SU-DHL-6 (cell line): ENCODE data around the gene LTB4R2.

Experiments used
- H2AFZ ChIP-seq: fragments of 200-600 bp; sonication (generic); 2 replicates; pipeline ENCODE4 v1.6.1; 2014; ENCODE audit warnings: low read depth, mild to moderate bottlenecking, moderate library complexity, mixed read lengths, antibody characterized with exemption, low read length; ENCODE audit not compliant: severe bottlenecking
- H3F3A ChIP-seq: fragments of 200-600 bp; shearing (Covaris generic); 2 replicates; pipeline ENCODE4 v1.6.0; 2016; ENCODE audit warnings: antibody characterized with exemption, mild to moderate bottlenecking; ENCODE audit not compliant: insufficient read depth
- H3K27ac ChIP-seq: fragments of 200-600 bp; sonication (generic); 2 replicates; pipeline ENCODE4 v1.5.1; 2016; ENCODE audit warnings: low read depth, mild to moderate bottlenecking, low read length, moderate library complexity, mixed read lengths
- H3K27me3 ChIP-seq: fragments of 200-600 bp; sonication (generic), shearing (Covaris generic); 2 replicates; pipeline ENCODE4 v1.6.0; 2014; ENCODE audit warnings: mild to moderate bottlenecking, low read length
- H3K36me3 ChIP-seq: fragments of 200-600 bp; sonication (generic); 2 replicates; pipeline ENCODE4 v1.6.1; 2014; ENCODE audit warnings: mild to moderate bottlenecking, low read length, mixed read lengths
- H3K4me2 ChIP-seq: fragments of 300-600, 200-600 bp; shearing (Covaris generic), sonication (generic); 2 replicates; pipeline ENCODE4 v1.6.0; 2014; ENCODE audit warnings: low read length, low read depth, mild to moderate bottlenecking; ENCODE audit not compliant: poor library complexity, severe bottlenecking
- H3K4me3 ChIP-seq: fragments of 200-600 bp; sonication (generic); 2 replicates; pipeline ENCODE4 v1.5.1; 2014; ENCODE audit warnings: antibody characterized with exemption, low read length, mild to moderate bottlenecking, mixed read lengths; ENCODE audit not compliant: insufficient read depth, poor library complexity, severe bottlenecking
- H3K79me2 ChIP-seq: fragments of 200-600 bp; sonication (generic); 2 replicates; pipeline ENCODE4 v1.6.1; 2014; ENCODE audit warnings: mild to moderate bottlenecking, low read length, moderate library complexity; ENCODE audit not compliant: insufficient read depth
- H3K9ac ChIP-seq: fragments of 200-600 bp; sonication (generic); 2 replicates; pipeline ENCODE4 v1.7.0; 2014; ENCODE audit warnings: mild to moderate bottlenecking, low read length
- H3K9me2 ChIP-seq: fragments of 200-600 bp; sonication (generic); replicated peaks from 2 replicates; pipeline ENCODE4 v1.6.1; 2014; ENCODE audit warnings: low read length; ENCODE audit not compliant: insufficient read depth
- H3K9me3 ChIP-seq: fragments of 200-600 bp; sonication (generic); 2 replicates; pipeline ENCODE4 v1.6.1; 2014; ENCODE audit warnings: low read length, mixed read lengths; ENCODE audit not compliant: insufficient read depth
- H4K20me1 ChIP-seq: fragments of 200-600 bp; sonication (generic); 2 replicates; pipeline ENCODE4 v1.6.1; 2014; ENCODE audit warnings: low read depth, mild to moderate bottlenecking, antibody characterized with exemption, low read length, moderate library complexity, mixed read lengths
- EZH2phosphoT487 ChIP-seq: fragments of 200-600 bp; sonication (generic), shearing (Covaris generic); conservative IDR thresholded peaks from 2 replicates; pipeline ENCODE4 v1.6.1; 2018; ENCODE audit warnings: mild to moderate bottlenecking, antibody characterized with exemption, low read length, moderate library complexity, mixed read lengths
- TF ChIP-seq, protein P1 (sequence below): fragments of 200-600 bp; sonication (generic); IDR thresholded peaks from one replicate; pipeline ENCODE4 v1.5.1; 2017; ENCODE audit warnings: antibody characterized with exemption, mild to moderate bottlenecking, low read length, moderate library complexity; ENCODE audit not compliant: insufficient read depth, poor library complexity, severe bottlenecking

The LTB4R2 gene

GRCh38 chr14:24261969-24262327, 48.0 kb upstream of the LTB4R2 start:
- Histone ChIP-seq H3K79me2 (no peaks in the 10 kb centered on the region), H3K4me2 (no peak overlapping the region), H2AFZ (no peak overlapping the region), H3K9me2 (no peaks in the 10 kb centered on the region), H3K36me3 (no peaks in the 10 kb centered on the region), H3K27me3 (no peaks in the 10 kb centered on the region), H3F3A (no peaks in the 10 kb centered on the region), H3K4me3 (no peak overlapping the region), H3K9me3 (no peaks in the 10 kb centered on the region), H3K9ac (no peak overlapping the region), H4K20me1 (no peaks in the 10 kb centered on the region), H3K27ac (no peak overlapping the region)
- TF ChIP-seq EZH2phosphoT487, result no peak
- TF ChIP-seq, protein P1, sequence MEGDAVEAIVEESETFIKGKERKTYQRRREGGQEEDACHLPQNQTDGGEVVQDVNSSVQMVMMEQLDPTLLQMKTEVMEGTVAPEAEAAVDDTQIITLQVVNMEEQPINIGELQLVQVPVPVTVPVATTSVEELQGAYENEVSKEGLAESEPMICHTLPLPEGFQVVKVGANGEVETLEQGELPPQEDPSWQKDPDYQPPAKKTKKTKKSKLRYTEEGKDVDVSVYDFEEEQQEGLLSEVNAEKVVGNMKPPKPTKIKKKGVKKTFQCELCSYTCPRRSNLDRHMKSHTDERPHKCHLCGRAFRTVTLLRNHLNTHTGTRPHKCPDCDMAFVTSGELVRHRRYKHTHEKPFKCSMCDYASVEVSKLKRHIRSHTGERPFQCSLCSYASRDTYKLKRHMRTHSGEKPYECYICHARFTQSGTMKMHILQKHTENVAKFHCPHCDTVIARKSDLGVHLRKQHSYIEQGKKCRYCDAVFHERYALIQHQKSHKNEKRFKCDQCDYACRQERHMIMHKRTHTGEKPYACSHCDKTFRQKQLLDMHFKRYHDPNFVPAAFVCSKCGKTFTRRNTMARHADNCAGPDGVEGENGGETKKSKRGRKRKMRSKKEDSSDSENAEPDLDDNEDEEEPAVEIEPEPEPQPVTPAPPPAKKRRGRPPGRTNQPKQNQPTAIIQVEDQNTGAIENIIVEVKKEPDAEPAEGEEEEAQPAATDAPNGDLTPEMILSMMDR, result no peak

GRCh38 chr14:24262821-24263733, 46.9 kb upstream of the LTB4R2 start, which contains the start of gene TGM1:
TSS of gene TGM1 (minus strand) at chr14:24263177. CDS start at chr14:24262352, 825 bp downstream.
- no peaks in the 10 kb centered on the region for H3K79me2 ChIP-seq
- no peaks in the 10 kb centered on the region for H3K9me2 ChIP-seq
- H3K36me3 ChIP-seq, result no peaks in the 10 kb centered on the region
- no peaks in the 10 kb centered on the region for H3K9me3 ChIP-seq
- no peak within 1 kb of the TSS for H3K9ac ChIP-seq
- no peaks in the 10 kb centered on the region for H4K20me1 ChIP-seq
- H3K27ac ChIP-seq, result no peak within 1 kb of the TSS
- no peaks in the 10 kb centered on the region for H3F3A ChIP-seq
- H3K4me3 ChIP-seq, result no peak within 1 kb of the TSS
- no peak for TF ChIP-seq EZH2phosphoT487
- TF ChIP-seq, protein P1, result no peak
- H2AFZ ChIP-seq, result no peak within 1 kb of the TSS
- H3K27me3 ChIP-seq, result no peaks in the 10 kb centered on the region
- no peak within 1 kb of the TSS for H3K4me2 ChIP-seq

DNA sequence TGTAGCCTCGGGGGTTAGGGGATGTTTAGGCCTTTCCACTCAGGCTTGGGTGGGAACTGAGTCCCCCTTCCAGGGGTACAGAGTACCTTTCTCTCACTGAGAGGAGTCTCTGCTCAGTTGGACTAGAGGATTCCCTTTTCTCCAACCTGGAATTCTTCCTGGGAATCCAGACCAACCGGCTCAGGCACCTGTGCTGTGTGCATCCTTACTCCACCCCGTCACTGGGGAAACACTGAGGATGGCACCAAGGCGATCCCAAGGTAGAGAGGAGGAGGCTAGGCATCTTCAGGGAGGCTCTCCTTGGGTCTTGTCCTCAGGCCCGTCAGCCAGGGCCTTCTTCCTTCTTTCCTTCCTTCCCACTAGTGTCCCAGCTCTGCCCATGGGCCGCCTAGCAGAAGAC, 46.1 kb upstream of the LTB4R2 start:
- H3K4me3 ChIP-seq, result no peak overlapping the region
- no peak overlapping the region for H3K9ac ChIP-seq
- H4K20me1 ChIP-seq, result no peaks in the 10 kb centered on the region
- no peaks in the 10 kb centered on the region for H3K36me3 ChIP-seq
- no peaks in the 10 kb centered on the region for H3K9me2 ChIP-seq
- no peak overlapping the region for H3K27ac ChIP-seq
- H3K9me3 ChIP-seq, result no peaks in the 10 kb centered on the region
- H3K79me2 ChIP-seq, result no peaks in the 10 kb centered on the region
- TF ChIP-seq EZH2phosphoT487, result no peak
- TF ChIP-seq, protein P1, result no peak
- H3K4me2 ChIP-seq, result no peak overlapping the region
- no peaks in the 10 kb centered on the region for H3K27me3 ChIP-seq
- no peak overlapping the region for H2AFZ ChIP-seq
- no peaks in the 10 kb centered on the region for H3F3A ChIP-seq
